Measurements from ENCODE around the gene WDFY4. TPM values are rescaled to one million over a fixed set of nuclear protein-coding genes. Genes with fewer than 3 reads are reported as not detected.

Gene WDFY4
- total RNA-seq, 1 experiment from 2014 or later: not detected

DNA sequence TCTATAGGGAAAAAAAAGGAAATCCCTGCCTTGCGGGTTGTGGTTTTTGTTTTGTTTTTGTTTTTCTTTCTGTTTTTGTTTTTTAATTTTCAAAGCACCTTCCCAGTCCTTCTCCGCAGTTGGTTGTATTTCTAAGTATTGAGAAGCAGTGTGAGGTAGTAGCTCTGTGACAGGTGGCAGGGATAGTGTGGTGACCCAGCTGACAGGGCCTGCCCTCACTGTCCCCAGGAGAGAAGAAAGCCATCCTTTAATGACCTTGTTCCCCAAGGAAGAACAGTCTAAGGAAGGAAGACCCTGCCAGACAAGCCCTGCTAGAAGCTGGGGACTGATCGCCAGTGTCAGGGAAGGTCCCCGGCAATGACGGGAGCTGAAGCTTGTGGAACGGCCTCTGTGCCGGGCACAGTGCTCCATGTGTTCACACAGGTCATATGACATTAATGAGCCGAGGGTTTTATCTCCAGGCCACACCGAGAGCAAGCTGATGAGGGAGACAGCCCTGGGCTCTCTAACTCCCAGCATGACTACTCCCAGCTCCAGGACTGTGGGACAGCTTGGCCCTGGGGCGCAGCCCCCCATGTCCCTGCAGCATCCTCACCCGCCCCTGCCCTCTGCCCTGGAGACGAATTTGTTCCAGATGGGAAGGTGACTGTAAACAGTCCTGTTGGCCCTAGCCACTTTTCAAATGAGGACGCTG is 324.0 kb downstream of the WDFY4 start:
- CTCF ChIA-PET: no interaction called here

DNA sequence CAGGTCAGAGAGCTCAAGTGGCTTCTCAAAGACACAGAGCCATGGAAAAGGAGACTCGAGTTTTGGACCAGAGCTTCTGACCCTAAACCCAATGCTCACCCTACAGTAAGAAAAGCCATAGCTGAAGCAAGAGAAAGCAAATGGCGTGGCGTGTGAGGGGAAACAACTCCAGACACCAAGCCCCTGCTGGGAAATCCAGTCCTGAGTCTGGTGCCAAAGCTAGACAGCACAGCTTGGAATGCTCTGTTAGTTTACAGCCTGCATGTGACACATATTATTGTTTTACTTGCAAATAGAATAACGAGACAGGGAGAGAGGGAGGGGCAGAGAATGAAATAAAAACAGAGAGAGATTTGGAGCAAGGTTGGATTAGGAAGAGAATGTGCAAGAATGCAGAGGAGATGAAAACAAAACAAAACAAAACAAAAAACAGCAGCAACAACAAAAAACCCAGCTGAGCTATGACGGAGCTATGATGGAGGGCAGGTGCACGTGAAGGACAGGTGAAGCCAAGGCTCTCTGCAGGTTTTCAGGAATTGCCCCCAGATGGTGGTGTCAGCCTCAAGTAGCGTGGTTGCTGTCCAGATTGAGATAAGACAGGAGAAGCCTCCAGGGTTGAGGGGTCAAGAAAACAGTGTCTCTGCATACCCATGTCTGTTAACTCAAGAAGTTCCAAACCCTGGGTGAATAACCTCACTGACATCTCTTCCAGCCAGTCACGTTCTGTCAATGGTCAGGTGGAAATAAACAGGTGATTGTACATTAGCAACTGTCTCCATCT is 324.7 kb downstream of the WDFY4 start:
- intact Hi-C loops (cut with micrococcal nuclease; ENCODE audit: unreplicated experiment): no loop called here

More for the DNA sequence above, 324.0 kb downstream of the WDFY4 start:
- TF ChIP-seq, protein P1, sequence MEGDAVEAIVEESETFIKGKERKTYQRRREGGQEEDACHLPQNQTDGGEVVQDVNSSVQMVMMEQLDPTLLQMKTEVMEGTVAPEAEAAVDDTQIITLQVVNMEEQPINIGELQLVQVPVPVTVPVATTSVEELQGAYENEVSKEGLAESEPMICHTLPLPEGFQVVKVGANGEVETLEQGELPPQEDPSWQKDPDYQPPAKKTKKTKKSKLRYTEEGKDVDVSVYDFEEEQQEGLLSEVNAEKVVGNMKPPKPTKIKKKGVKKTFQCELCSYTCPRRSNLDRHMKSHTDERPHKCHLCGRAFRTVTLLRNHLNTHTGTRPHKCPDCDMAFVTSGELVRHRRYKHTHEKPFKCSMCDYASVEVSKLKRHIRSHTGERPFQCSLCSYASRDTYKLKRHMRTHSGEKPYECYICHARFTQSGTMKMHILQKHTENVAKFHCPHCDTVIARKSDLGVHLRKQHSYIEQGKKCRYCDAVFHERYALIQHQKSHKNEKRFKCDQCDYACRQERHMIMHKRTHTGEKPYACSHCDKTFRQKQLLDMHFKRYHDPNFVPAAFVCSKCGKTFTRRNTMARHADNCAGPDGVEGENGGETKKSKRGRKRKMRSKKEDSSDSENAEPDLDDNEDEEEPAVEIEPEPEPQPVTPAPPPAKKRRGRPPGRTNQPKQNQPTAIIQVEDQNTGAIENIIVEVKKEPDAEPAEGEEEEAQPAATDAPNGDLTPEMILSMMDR (conservative IDR thresholded peaks at IDR 0.05): no peak
- TF ChIP-seq EZH2 (IDR thresholded peaks at IDR 0.05; ENCODE audit: low read depth): no peak
- Histone ChIP-seq H3K27me3 (ENCODE audit: insufficient read depth, low read depth) (peaks cover 49% of the 10 kb centered on the region), H3K4me3 (no peak overlapping the region), H3K9me3 (ENCODE audit: insufficient read depth, low read depth) (no peaks in the 10 kb centered on the region), H4K20me1 (ENCODE audit: insufficient read depth) (no peaks in the 10 kb centered on the region), H3K79me2 (ENCODE audit: low read depth) (no peaks in the 10 kb centered on the region), H3K4me2 (no peak overlapping the region), H3F3A (ENCODE audit: insufficient read depth, low read depth) (no peaks in the 10 kb centered on the region), H2AFZ (no peak overlapping the region), H3K27ac (no peak overlapping the region), H3K9me2 (ENCODE audit: insufficient read depth) (no peaks in the 10 kb centered on the region), H3K36me3 (ENCODE audit: low read depth) (no peaks in the 10 kb centered on the region), H3K4me1 (replicated peaks; ENCODE audit: insufficient read depth) (no peaks in the 10 kb centered on the region)
- POLR2A ChIA-PET (ENCODE audit: unreplicated experiment): no interaction called here
- BruUV-seq (replicated peaks): no TSS peak
- intact Hi-C loops (cut with micrococcal nuclease; ENCODE audit: unreplicated experiment): no loop called here
- no peak for DNase-seq

DNA sequence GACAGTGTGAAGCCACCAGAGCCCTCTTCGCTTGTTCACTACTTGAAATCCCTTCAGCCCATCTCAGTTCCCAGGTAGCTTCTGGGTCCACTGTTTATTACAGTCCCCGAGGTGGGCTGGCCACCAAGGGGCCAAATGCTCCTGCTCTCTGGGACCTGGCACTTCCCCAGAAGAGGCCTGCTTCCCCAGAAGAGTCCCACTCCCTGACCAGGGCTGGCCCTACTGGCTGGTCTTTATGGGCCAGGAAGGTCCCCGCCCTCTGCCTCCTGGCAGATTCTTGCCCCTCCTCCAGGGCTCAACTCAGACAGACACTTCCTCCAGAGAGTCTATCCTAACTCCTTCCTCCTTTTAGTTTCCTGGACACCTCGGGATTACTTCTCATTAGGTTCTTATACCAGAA is 325.6 kb downstream of the WDFY4 start:
- Histone ChIP-seq H3K4me3 (no peak overlapping the region), H3K27me3 (ENCODE audit: insufficient read depth, low read depth) (peaks cover 57% of the 10 kb centered on the region), H3F3A (ENCODE audit: insufficient read depth, low read depth) (no peaks in the 10 kb centered on the region), H3K36me3 (ENCODE audit: low read depth) (no peaks in the 10 kb centered on the region), H3K9me3 (ENCODE audit: insufficient read depth, low read depth) (no peaks in the 10 kb centered on the region), H3K27ac (no peak overlapping the region), H3K79me2 (ENCODE audit: low read depth) (no peaks in the 10 kb centered on the region), H3K4me1 (replicated peaks; ENCODE audit: insufficient read depth) (no peaks in the 10 kb centered on the region), H3K4me2 (no peak overlapping the region), H3K9me2 (ENCODE audit: insufficient read depth) (no peaks in the 10 kb centered on the region), H4K20me1 (ENCODE audit: insufficient read depth) (no peaks in the 10 kb centered on the region), H2AFZ (no peak overlapping the region)
- TF ChIP-seq EZH2 (IDR thresholded peaks at IDR 0.05; ENCODE audit: low read depth): no peak
- TF ChIP-seq, protein P1 (conservative IDR thresholded peaks at IDR 0.05): no peak
- ChIA-PET CTCF (no interaction called here), POLR2A (ENCODE audit: unreplicated experiment) (no interaction called here)
- BruUV-seq (replicated peaks): no TSS peak
- DNase-seq: no peak
- intact Hi-C loops (cut with micrococcal nuclease; ENCODE audit: unreplicated experiment): no loop called here

More for the DNA sequence above, 324.7 kb downstream of the WDFY4 start:
- no peak overlapping the region for H3K27ac ChIP-seq
- no peaks in the 10 kb centered on the region for H3K79me2 ChIP-seq (ENCODE audit: low read depth)
- H2AFZ ChIP-seq: no peak overlapping the region
- H3K4me1 ChIP-seq (replicated peaks; ENCODE audit: insufficient read depth): no peaks in the 10 kb centered on the region
- no peaks in the 10 kb centered on the region for H4K20me1 ChIP-seq (ENCODE audit: insufficient read depth)
- no peak overlapping the region for H3K4me2 ChIP-seq
- ChIA-PET POLR2A (ENCODE audit: unreplicated experiment) (interaction anchor here (0.6 kb wide), 1 partner anchor 721 kb away, joined by 8 read pairs; no protein-coding TSS in a partner anchor), CTCF (no interaction called here)
- H3K9me3 ChIP-seq (ENCODE audit: insufficient read depth, low read depth): no peaks in the 10 kb centered on the region
- no peak overlapping the region for H3K4me3 ChIP-seq
- H3F3A ChIP-seq (ENCODE audit: insufficient read depth, low read depth): no peaks in the 10 kb centered on the region
- no peaks in the 10 kb centered on the region for H3K36me3 ChIP-seq (ENCODE audit: low read depth)
- H3K27me3 ChIP-seq (ENCODE audit: insufficient read depth, low read depth): peaks cover 51% of the 10 kb centered on the region
- no TSS peak for BruUV-seq (replicated peaks)
- DNase-seq: no peak
- no peak for TF ChIP-seq EZH2 (IDR thresholded peaks at IDR 0.05; ENCODE audit: low read depth)
- TF ChIP-seq, protein P1 (conservative IDR thresholded peaks at IDR 0.05): no peak
- no peaks in the 10 kb centered on the region for H3K9me2 ChIP-seq (ENCODE audit: insufficient read depth)

Data from PC-9 (cell line).